ENCODE results near the gene CAMTA1. TPM values are rescaled to one million over a fixed set of nuclear protein-coding genes. Genes with fewer than 3 reads are reported as not detected.

CAMTA1 gene
- total RNA-seq, 1 donor from 2014 or later, result 109 TPM

GRCh38 chr1:7641587-7642417 lies 856.5 kb downstream of the CAMTA1 start:
- H3K4me1 Mint-ChIP-seq, result peaks cover 13% of the 10 kb centered on the region
- no peaks in the 10 kb centered on the region for H3K36me3 Mint-ChIP-seq (ENCODE audit: low read depth)
- no peaks in the 10 kb centered on the region for H3K27me3 Mint-ChIP-seq (ENCODE audit: low read depth)
- no peaks in the 10 kb centered on the region for H3K9me3 Mint-ChIP-seq
- TF ChIP-seq, protein P1, sequence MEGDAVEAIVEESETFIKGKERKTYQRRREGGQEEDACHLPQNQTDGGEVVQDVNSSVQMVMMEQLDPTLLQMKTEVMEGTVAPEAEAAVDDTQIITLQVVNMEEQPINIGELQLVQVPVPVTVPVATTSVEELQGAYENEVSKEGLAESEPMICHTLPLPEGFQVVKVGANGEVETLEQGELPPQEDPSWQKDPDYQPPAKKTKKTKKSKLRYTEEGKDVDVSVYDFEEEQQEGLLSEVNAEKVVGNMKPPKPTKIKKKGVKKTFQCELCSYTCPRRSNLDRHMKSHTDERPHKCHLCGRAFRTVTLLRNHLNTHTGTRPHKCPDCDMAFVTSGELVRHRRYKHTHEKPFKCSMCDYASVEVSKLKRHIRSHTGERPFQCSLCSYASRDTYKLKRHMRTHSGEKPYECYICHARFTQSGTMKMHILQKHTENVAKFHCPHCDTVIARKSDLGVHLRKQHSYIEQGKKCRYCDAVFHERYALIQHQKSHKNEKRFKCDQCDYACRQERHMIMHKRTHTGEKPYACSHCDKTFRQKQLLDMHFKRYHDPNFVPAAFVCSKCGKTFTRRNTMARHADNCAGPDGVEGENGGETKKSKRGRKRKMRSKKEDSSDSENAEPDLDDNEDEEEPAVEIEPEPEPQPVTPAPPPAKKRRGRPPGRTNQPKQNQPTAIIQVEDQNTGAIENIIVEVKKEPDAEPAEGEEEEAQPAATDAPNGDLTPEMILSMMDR (conservative IDR thresholded peaks at IDR 0.05), result no peak
- H3K27ac Mint-ChIP-seq (ENCODE audit: unreplicated experiment), result no peak overlapping the region
- H3K4me3 Mint-ChIP-seq, result no peak overlapping the region
- DNase-seq (ENCODE audit: low read depth, low spot score), result no peak

DNA sequence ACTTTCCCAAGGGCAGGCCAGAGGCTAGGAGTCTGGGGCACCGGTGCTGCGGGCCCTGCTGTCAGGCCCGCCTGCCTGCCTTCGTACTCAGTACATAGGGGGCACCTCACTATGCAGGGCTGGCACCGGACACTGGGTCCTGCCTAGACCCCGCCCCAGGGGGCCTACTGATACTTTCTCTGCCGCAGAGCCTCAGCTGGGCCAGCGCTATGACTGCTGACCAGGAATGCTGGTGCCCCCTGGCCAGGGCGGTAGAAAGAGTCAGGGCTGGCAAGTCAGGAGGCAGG lies 857.1 kb downstream of the CAMTA1 start:
- Mint-ChIP-seq H3K36me3 (ENCODE audit: low read depth) (no peaks in the 10 kb centered on the region), H3K4me1 (peaks cover 13% of the 10 kb centered on the region), H3K27me3 (ENCODE audit: low read depth) (no peaks in the 10 kb centered on the region), H3K4me3 (no peak overlapping the region), H3K9me3 (no peaks in the 10 kb centered on the region), H3K27ac (ENCODE audit: unreplicated experiment) (peak overlapping the region; percentile 35)
- DNase-seq (ENCODE audit: low read depth, low spot score), result no peak
- TF ChIP-seq, protein P1 (conservative IDR thresholded peaks at IDR 0.05), result no peak

GRCh38 chr1:7642781-7643529 lies 857.7 kb downstream of the CAMTA1 start:
- DNase-seq (ENCODE audit: low read depth, low spot score), result no peak
- Mint-ChIP-seq H3K36me3 (ENCODE audit: low read depth) (no peaks in the 10 kb centered on the region), H3K4me3 (no peak overlapping the region), H3K9me3 (no peaks in the 10 kb centered on the region), H3K4me1 (peaks cover 11% of the 10 kb centered on the region), H3K27ac (ENCODE audit: unreplicated experiment) (peak overlapping the region; percentile 71), H3K27me3 (ENCODE audit: low read depth) (no peaks in the 10 kb centered on the region)
- TF ChIP-seq, protein P1 (conservative IDR thresholded peaks at IDR 0.05), result no peak

DNA sequence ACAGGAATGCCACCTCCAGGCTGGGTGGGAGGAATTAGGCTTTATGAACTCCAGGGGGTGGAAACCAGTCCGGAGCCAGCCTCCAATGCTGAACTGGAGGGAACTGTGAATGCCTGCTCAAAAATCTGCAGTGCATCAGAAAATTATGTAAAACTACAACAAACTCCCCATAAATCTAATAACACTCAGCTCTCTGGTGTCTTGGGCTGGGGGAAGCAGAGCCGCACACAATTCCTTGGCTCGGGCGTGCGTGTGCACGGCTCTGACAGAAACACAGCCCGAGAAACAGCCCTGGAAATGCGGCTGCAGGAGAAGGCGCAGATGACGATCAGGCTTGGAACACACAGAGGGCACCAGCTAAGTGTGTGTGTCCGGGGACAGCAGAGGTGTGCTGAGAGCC lies 858.3 kb downstream of the CAMTA1 start:
- no peaks in the 10 kb centered on the region for H3K27me3 Mint-ChIP-seq (ENCODE audit: low read depth)
- TF ChIP-seq, protein P1 (conservative IDR thresholded peaks at IDR 0.05), result no peak
- no peak overlapping the region for H3K4me3 Mint-ChIP-seq
- H3K9me3 Mint-ChIP-seq, result no peaks in the 10 kb centered on the region
- H3K4me1 Mint-ChIP-seq, result peaks cover 9% of the 10 kb centered on the region
- peak overlapping the region; percentile 71 for H3K27ac Mint-ChIP-seq (ENCODE audit: unreplicated experiment)
- H3K36me3 Mint-ChIP-seq (ENCODE audit: low read depth), result no peaks in the 10 kb centered on the region
- no peak for DNase-seq (ENCODE audit: low read depth, low spot score)

GRCh38 chr1:7644086-7644485 lies 858.8 kb downstream of the CAMTA1 start:
- Mint-ChIP-seq H3K36me3 (ENCODE audit: low read depth) (no peaks in the 10 kb centered on the region), H3K27me3 (ENCODE audit: low read depth) (no peaks in the 10 kb centered on the region), H3K4me1 (peaks cover 9% of the 10 kb centered on the region), H3K4me3 (no peak overlapping the region), H3K9me3 (no peaks in the 10 kb centered on the region), H3K27ac (ENCODE audit: unreplicated experiment) (no peak overlapping the region)
- TF ChIP-seq, protein P1 (conservative IDR thresholded peaks at IDR 0.05), result no peak
- DNase-seq (ENCODE audit: low read depth, low spot score), result no peak

All from neural crest cell (in vitro differentiated cells).